Mesendoderm (in vitro differentiated cells): ENCODE data around the gene SCRN3.
"Not testable (repeated sequence)": the region's sequence is repeated elsewhere in the genome, so short reads cannot be mapped to it uniquely, and the experiment has no call there.

Experiments used
- DNase-seq: peaks from one replicate; pipeline ENCODE4 v3.0.0; 2013
- H2AK5ac ChIP-seq: 2 replicates; pipeline ENCODE4 v1.6.1; 2013; ENCODE audit warnings: low read length, inconsistent platforms
- H2BK120ac ChIP-seq: 2 replicates; pipeline ENCODE4 v1.6.1; 2013; ENCODE audit warnings: low read depth, mild to moderate bottlenecking, low read length, moderate library complexity, mixed read lengths
- H2BK15ac ChIP-seq: replicated peaks from 2 replicates; pipeline ENCODE4 v1.6.1; 2013; ENCODE audit warnings: low read depth, mild to moderate bottlenecking, moderate library complexity
- H2BK5ac ChIP-seq: 2 replicates; pipeline ENCODE4 v1.6.1; 2013; ENCODE audit warnings: low read length, inconsistent platforms
- H3K18ac ChIP-seq: 2 replicates; pipeline ENCODE4 v1.6.1; 2013; ENCODE audit warnings: mild to moderate bottlenecking, low read length, mixed read lengths
- H3K23ac ChIP-seq: one replicate; pipeline ENCODE4 v1.6.1; 2013; ENCODE audit warnings: low read length
- H3K27ac ChIP-seq: 2 replicates; pipeline ENCODE4 v1.5.1; 2013; ENCODE audit warnings: low read depth, mild to moderate bottlenecking, inconsistent platforms, low read length, moderate library complexity
- H3K27me3 ChIP-seq: 2 replicates; pipeline ENCODE4 v1.6.1; 2013; ENCODE audit warnings: low read length, control low read depth, mild to moderate bottlenecking, inconsistent platforms; ENCODE audit not compliant: insufficient read depth, poor library complexity
- H3K36me3 ChIP-seq: 2 replicates; pipeline ENCODE4 v1.6.1; 2013; ENCODE audit warnings: low read length, inconsistent platforms; ENCODE audit not compliant: control insufficient read depth, insufficient read depth
- H3K4ac ChIP-seq: one replicate; pipeline ENCODE4 v1.6.1; 2013; ENCODE audit warnings: low read depth, mild to moderate bottlenecking, low read length, moderate library complexity
- H3K4me1 ChIP-seq: 2 replicates; pipeline ENCODE4 v1.6.1; 2013; ENCODE audit warnings: low read depth, low read length, inconsistent platforms; ENCODE audit not compliant: control insufficient read depth
- H3K4me2 ChIP-seq: 2 replicates; pipeline ENCODE4 v1.6.1; 2013; ENCODE audit warnings: low read length
- H3K4me3 ChIP-seq: 2 replicates; pipeline ENCODE4 v1.5.1; 2013; ENCODE audit warnings: mild to moderate bottlenecking, low read length
- H3K56ac ChIP-seq: one replicate; pipeline ENCODE4 v1.6.1; 2013; ENCODE audit warnings: low read length
- H3K79me1 ChIP-seq: 2 replicates; pipeline ENCODE4 v1.6.1; 2013; ENCODE audit warnings: low read length, inconsistent platforms
- H3K79me2 ChIP-seq: 2 replicates; pipeline ENCODE4 v1.6.1; 2013; ENCODE audit warnings: mild to moderate bottlenecking, low read length; ENCODE audit not compliant: control insufficient read depth, insufficient read depth
- H3K9ac ChIP-seq: 2 replicates; pipeline ENCODE4 v1.6.1; 2013; ENCODE audit warnings: low read length, inconsistent platforms
- H4K5ac ChIP-seq: one replicate; pipeline ENCODE4 v1.6.1; 2013; ENCODE audit warnings: low read length
- H4K8ac ChIP-seq: one replicate; pipeline ENCODE4 v1.6.1; 2013; ENCODE audit warnings: low read depth, mild to moderate bottlenecking, control low read depth, low read length, moderate library complexity
- WGBS: extraction: QIAGEN DNeasy Blood & Tissue Kit; methylation state at CpG from one replicate; pipeline ENCODE4 v1.1.7; 2013; ENCODE audit warnings: low lambda C conversion rate, missing lambda C conversion rate; ENCODE audit not compliant: insufficient coverage; ENCODE audit errors: extremely low coverage; 5-methylcytosine and 5-hydroxymethylcytosine counted together

The SCRN3 gene

DNA sequence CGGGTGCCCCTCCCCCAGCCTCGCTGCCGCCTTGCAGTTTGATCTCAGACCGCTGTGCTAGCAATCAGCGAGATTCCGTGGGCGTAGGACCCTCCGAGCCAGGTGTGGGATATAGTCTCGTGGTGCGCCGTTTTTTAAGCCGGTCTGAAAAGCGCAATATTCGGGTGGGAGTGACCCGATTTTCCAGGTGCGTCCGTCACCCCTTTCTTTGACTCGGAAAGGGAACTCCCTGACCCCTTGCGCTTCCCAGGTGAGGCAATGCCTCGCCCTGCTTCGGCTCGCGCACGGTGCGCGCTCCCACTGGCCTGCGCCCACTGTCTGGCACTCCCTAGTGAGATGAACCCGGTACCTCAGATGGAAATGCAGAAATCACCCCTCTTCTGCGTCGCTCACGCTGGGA, 14.5 kb downstream of the SCRN3 start:
- WGBS, result no CpG with 5 or more reads among the region's 31 CpGs
- not testable (repeated sequence) for H3K27ac ChIP-seq, H2BK120ac ChIP-seq, H4K5ac ChIP-seq, H3K4me3 ChIP-seq, H2AK5ac ChIP-seq, H4K8ac ChIP-seq, H3K18ac ChIP-seq, H3K9ac ChIP-seq, H2BK15ac ChIP-seq, H3K36me3 ChIP-seq, DNase-seq, H3K27me3 ChIP-seq, H3K4ac ChIP-seq, H3K79me1 ChIP-seq, H3K4me2 ChIP-seq, H3K4me1 ChIP-seq, H3K56ac ChIP-seq, H2BK5ac ChIP-seq, H3K79me2 ChIP-seq, H3K23ac ChIP-seq

DNA sequence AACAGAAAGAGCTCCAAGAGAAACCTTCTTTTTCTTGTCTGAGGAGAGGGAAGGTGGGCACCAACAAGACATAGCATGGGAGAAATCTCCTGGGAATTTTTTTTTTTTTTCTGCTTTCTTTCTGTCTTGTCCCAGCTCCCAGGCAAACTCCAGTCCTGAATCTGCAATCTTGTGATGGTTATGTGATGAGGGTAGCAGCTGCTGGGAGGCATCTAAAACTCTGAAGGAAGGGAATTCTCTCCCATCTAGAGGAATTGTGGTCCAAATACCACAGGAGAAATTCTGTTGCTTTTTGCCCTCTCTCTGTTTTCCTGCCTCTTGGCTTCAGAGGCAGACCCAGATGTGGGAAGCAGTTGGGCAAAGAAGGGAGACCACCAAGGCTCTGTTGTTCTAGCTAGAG, 16.7 kb downstream of the SCRN3 start:
- Histone ChIP-seq H3K27ac (no peak overlapping the region), H3K4ac (no peak overlapping the region), H3K56ac (no peak overlapping the region), H2BK120ac (no peak overlapping the region), H2AK5ac (no peak overlapping the region), H3K4me3 (no peak overlapping the region), H3K4me1 (no peaks in the 10 kb centered on the region), H4K8ac (no peak overlapping the region), H3K23ac (no peak overlapping the region), H2BK15ac (no peak overlapping the region), H2BK5ac (no peak overlapping the region), H3K18ac (no peak overlapping the region), H3K9ac (no peak overlapping the region), H3K79me1 (no peaks in the 10 kb centered on the region), H3K27me3 (no peaks in the 10 kb centered on the region), H3K4me2 (no peak overlapping the region), H4K5ac (no peak overlapping the region), H3K36me3 (no peaks in the 10 kb centered on the region), H3K79me2 (no peaks in the 10 kb centered on the region)
- no peak for DNase-seq

DNA sequence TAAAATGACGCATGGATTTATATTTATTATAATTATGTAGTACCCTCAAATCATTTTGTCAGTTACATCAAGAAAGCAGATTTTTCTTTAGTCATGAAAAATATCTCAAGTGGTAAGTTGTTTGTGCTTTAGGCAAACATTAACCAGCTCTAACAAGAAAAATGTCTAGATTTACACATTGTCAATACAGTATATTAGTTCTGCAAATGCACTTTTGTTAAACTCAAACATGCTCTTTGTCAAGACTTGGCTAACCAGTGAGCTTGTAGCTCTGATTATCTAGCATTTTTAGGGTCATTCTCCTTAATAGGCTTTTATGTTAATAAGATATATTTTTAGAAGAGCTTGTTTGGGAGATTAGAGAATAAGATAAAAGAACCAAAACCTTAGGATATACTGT, 32.7 kb downstream of the SCRN3 start:
- Histone ChIP-seq H3K9ac (no peak overlapping the region), H4K8ac (no peak overlapping the region), H2BK15ac (no peak overlapping the region), H2BK120ac (no peak overlapping the region), H3K4me3 (no peak overlapping the region), H3K27ac (no peak overlapping the region), H3K36me3 (no peaks in the 10 kb centered on the region), H3K4ac (no peak overlapping the region), H3K23ac (no peak overlapping the region), H3K56ac (no peak overlapping the region), H2AK5ac (no peak overlapping the region), H3K79me1 (no peaks in the 10 kb centered on the region), H3K79me2 (no peaks in the 10 kb centered on the region), H3K4me1 (no peaks in the 10 kb centered on the region), H4K5ac (no peak overlapping the region), H2BK5ac (no peak overlapping the region), H3K27me3 (no peaks in the 10 kb centered on the region), H3K4me2 (no peak overlapping the region), H3K18ac (no peak overlapping the region)
- no CpG with 5 or more reads among the region's 1 CpG for WGBS
- no peak for DNase-seq

DNA sequence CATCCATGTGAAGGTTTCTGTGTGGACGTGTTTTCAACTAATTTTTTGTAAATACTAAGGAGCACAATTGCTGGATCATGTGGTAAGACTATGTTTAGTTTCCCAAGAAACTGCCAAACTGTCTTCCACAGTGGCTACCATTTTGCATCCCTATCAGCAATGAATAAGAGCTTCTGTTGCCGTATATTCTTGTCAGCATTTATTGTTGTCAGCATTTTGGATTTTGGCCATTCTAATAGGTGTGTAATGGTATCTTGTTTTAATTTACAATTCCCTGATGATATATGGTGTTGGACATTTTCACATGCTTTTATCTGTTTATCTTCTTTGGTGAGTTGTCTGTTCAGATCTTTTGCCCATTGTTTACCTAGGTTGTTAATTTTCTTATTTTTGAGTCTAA, 34.5 kb downstream of the SCRN3 start:
- H4K8ac ChIP-seq, result no peak overlapping the region
- no peak overlapping the region for H3K56ac ChIP-seq
- H4K5ac ChIP-seq, result no peak overlapping the region
- no peak overlapping the region for H3K4me3 ChIP-seq
- no peaks in the 10 kb centered on the region for H3K79me1 ChIP-seq
- H3K4ac ChIP-seq, result no peak overlapping the region
- no peak overlapping the region for H2BK5ac ChIP-seq
- H3K27ac ChIP-seq, result no peak overlapping the region
- no peaks in the 10 kb centered on the region for H3K4me1 ChIP-seq
- H3K79me2 ChIP-seq, result no peaks in the 10 kb centered on the region
- no peak for DNase-seq
- H3K4me2 ChIP-seq, result no peak overlapping the region
- no peak overlapping the region for H2BK120ac ChIP-seq
- H3K23ac ChIP-seq, result no peak overlapping the region
- no peaks in the 10 kb centered on the region for H3K27me3 ChIP-seq
- H3K18ac ChIP-seq, result no peak overlapping the region
- no peak overlapping the region for H2BK15ac ChIP-seq
- H3K36me3 ChIP-seq, result no peaks in the 10 kb centered on the region
- no peak overlapping the region for H3K9ac ChIP-seq
- no CpG with 5 or more reads among the region's 2 CpGs for WGBS
- H2AK5ac ChIP-seq, result no peak overlapping the region

DNA sequence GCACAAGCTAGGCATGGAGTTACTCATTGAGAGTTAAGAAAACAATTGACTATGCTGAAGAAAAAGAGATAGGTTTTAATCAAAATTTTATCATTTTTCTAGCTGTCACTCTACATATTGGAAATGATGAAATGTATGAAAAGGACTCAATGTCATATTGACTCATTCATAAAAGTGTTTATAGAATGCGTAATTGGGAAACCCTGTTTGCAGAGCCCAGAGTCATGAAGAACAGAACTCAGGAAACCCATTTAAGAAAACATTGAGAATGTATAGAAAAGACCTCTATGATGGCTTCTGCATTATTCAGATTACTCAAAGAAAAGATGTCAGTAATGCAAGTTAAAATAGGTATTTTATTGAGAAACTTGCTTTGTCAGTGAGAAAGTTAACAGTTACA, 36.4 kb downstream of the SCRN3 start:
- H2BK120ac ChIP-seq, result no peak overlapping the region
- no peaks in the 10 kb centered on the region for H3K36me3 ChIP-seq
- no peaks in the 10 kb centered on the region for H3K79me1 ChIP-seq
- H3K56ac ChIP-seq, result no peak overlapping the region
- H3K27me3 ChIP-seq, result no peaks in the 10 kb centered on the region
- H3K23ac ChIP-seq, result no peak overlapping the region
- no peak overlapping the region for H4K5ac ChIP-seq
- H3K9ac ChIP-seq, result no peak overlapping the region
- no peak for DNase-seq
- no peaks in the 10 kb centered on the region for H3K79me2 ChIP-seq
- no peak overlapping the region for H2BK15ac ChIP-seq
- no peak overlapping the region for H3K18ac ChIP-seq
- no peak overlapping the region for H2AK5ac ChIP-seq
- no peak overlapping the region for H3K4me2 ChIP-seq
- no peak overlapping the region for H3K4ac ChIP-seq
- no CpG with 5 or more reads among the region's 1 CpG for WGBS
- no peak overlapping the region for H2BK5ac ChIP-seq
- no peaks in the 10 kb centered on the region for H3K4me1 ChIP-seq
- no peak overlapping the region for H3K27ac ChIP-seq
- no peak overlapping the region for H3K4me3 ChIP-seq
- no peak overlapping the region for H4K8ac ChIP-seq

DNA sequence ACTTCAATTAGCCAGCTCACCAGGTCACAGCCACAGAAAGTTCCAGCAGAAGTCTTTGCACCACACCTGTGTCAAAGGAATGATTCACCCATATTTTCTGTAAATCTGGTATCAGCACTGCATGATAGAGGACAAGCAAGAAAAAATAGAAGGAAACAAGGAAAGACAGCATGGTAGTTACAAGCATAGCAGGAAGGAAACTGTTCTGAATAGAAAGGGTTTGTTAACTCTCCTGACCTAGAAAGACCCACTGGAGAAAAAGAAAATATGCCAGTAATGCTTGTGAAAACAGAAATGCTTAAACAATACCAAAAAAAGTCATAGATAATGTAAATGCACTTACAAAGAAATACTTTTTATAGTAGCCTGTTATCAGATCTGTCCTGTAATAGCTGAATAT, 40.8 kb downstream of the SCRN3 start:
- Histone ChIP-seq H3K4ac (no peak overlapping the region), H3K4me1 (no peaks in the 10 kb centered on the region), H3K9ac (no peak overlapping the region), H2BK120ac (no peak overlapping the region), H3K79me1 (no peaks in the 10 kb centered on the region), H3K36me3 (no peaks in the 10 kb centered on the region), H3K27ac (no peak overlapping the region), H3K4me2 (no peak overlapping the region), H4K5ac (no peak overlapping the region), H3K23ac (no peak overlapping the region), H3K79me2 (no peaks in the 10 kb centered on the region), H2AK5ac (no peak overlapping the region), H2BK15ac (no peak overlapping the region), H3K27me3 (no peaks in the 10 kb centered on the region), H4K8ac (no peak overlapping the region), H3K18ac (no peak overlapping the region), H3K56ac (no peak overlapping the region), H3K4me3 (no peak overlapping the region), H2BK5ac (no peak overlapping the region)
- no peak for DNase-seq
